ENCODE measurements around the gene CHST14. TPM values are rescaled to one million over a fixed set of nuclear protein-coding genes. Genes with fewer than 3 reads are reported as not detected.

CHST14 gene
- total RNA-seq, 1 experiment from 2014 or later = 12.4 TPM

- Histone ChIP-seq H3K36me3 (no peaks in the 10 kb centered on the region), H3K27me3 (no peaks in the 10 kb centered on the region), H3K9me3 (no peaks in the 10 kb centered on the region), H3K4me3 (peak overlapping the region; percentile 64)
- DNase-seq = no peak
Measured at GRCh38 chr15:40471105-40471807, 472 bp downstream of the CHST14 start.

GRCh38 chr15:40471808-40472150 lies 995 bp downstream of the CHST14 start:
- Histone ChIP-seq H3K27me3 (no peaks in the 10 kb centered on the region), H3K9me3 (no peaks in the 10 kb centered on the region), H3K4me3 (peak overlapping the region; percentile 64), H3K36me3 (no peaks in the 10 kb centered on the region)
- DNase-seq = peak; percentile 12

GRCh38 chr15:40472171-40472727 lies 1.5 kb downstream of the CHST14 start:
- Histone ChIP-seq H3K9me3 (no peaks in the 10 kb centered on the region), H3K27me3 (no peaks in the 10 kb centered on the region), H3K36me3 (no peaks in the 10 kb centered on the region), H3K4me3 (peak overlapping the region; percentile 64)
- DNase-seq = no peak

- H3K4me3 ChIP-seq = no peak overlapping the region
- H3K9me3 ChIP-seq = no peaks in the 10 kb centered on the region
- DNase-seq = no peak
- H3K36me3 ChIP-seq = no peaks in the 10 kb centered on the region
- no peaks in the 10 kb centered on the region for H3K27me3 ChIP-seq
Measured at GRCh38 chr15:40474581-40474980, 3.8 kb downstream of the CHST14 start.

GRCh38 chr15:40477642-40478327 lies 7.0 kb downstream of the CHST14 start:
- no peak for DNase-seq
- Histone ChIP-seq H3K4me3 (no peak overlapping the region), H3K36me3 (no peaks in the 10 kb centered on the region), H3K27me3 (no peaks in the 10 kb centered on the region), H3K9me3 (no peaks in the 10 kb centered on the region)

- Histone ChIP-seq H3K27me3 (no peaks in the 10 kb centered on the region), H3K9me3 (no peaks in the 10 kb centered on the region), H3K4me3 (no peak overlapping the region), H3K36me3 (no peaks in the 10 kb centered on the region)
- no peak for DNase-seq
Measured at GRCh38 chr15:40479024-40479423, 8.2 kb downstream of the CHST14 start.

GRCh38 chr15:40481341-40482074 lies 10.7 kb downstream of the CHST14 start:
- H3K4me3 ChIP-seq = no peak overlapping the region
- no peaks in the 10 kb centered on the region for H3K36me3 ChIP-seq
- no peaks in the 10 kb centered on the region for H3K9me3 ChIP-seq
- no peaks in the 10 kb centered on the region for H3K27me3 ChIP-seq
- no peak for DNase-seq

GRCh38 chr15:40483919-40484318 lies 13.1 kb downstream of the CHST14 start:
- H3K27me3 ChIP-seq = no peaks in the 10 kb centered on the region
- DNase-seq = no peak
- no peak overlapping the region for H3K4me3 ChIP-seq
- H3K9me3 ChIP-seq = no peaks in the 10 kb centered on the region
- no peaks in the 10 kb centered on the region for H3K36me3 ChIP-seq

GRCh38 chr15:40486066-40486770 lies 15.4 kb downstream of the CHST14 start:
- Histone ChIP-seq H3K36me3 (no peaks in the 10 kb centered on the region), H3K9me3 (no peaks in the 10 kb centered on the region), H3K4me3 (no peak overlapping the region), H3K27me3 (no peaks in the 10 kb centered on the region)
- DNase-seq = no peak

- Histone ChIP-seq H3K36me3 (no peaks in the 10 kb centered on the region), H3K9me3 (no peaks in the 10 kb centered on the region), H3K27me3 (no peaks in the 10 kb centered on the region), H3K4me3 (no peak overlapping the region)
- DNase-seq = no peak
Measured at GRCh38 chr15:40487816-40488682, 17.3 kb downstream of the CHST14 start.

GRCh38 chr15:40489274-40490175 lies 18.7 kb downstream of the CHST14 start:
- Histone ChIP-seq H3K27me3 (no peaks in the 10 kb centered on the region), H3K36me3 (no peaks in the 10 kb centered on the region), H3K9me3 (no peaks in the 10 kb centered on the region), H3K4me3 (peak overlapping the region; percentile 33)
- DNase-seq = peak; percentile 10

GRCh38 chr15:40493089-40493840 lies 22.5 kb downstream of the CHST14 start:
- no peaks in the 10 kb centered on the region for H3K9me3 ChIP-seq
- no peaks in the 10 kb centered on the region for H3K27me3 ChIP-seq
- no peak overlapping the region for H3K4me3 ChIP-seq
- H3K36me3 ChIP-seq = no peaks in the 10 kb centered on the region
- no peak for DNase-seq

GRCh38 chr15:40495516-40495915 lies 24.7 kb downstream of the CHST14 start:
- Histone ChIP-seq H3K9me3 (no peaks in the 10 kb centered on the region), H3K36me3 (no peaks in the 10 kb centered on the region), H3K4me3 (no peak overlapping the region), H3K27me3 (no peaks in the 10 kb centered on the region)
- DNase-seq = no peak

GRCh38 chr15:40498418-40498817 lies 27.6 kb downstream of the CHST14 start:
- H3K36me3 ChIP-seq = no peaks in the 10 kb centered on the region
- no peak overlapping the region for H3K4me3 ChIP-seq
- DNase-seq = peak; percentile 64
- no peaks in the 10 kb centered on the region for H3K9me3 ChIP-seq
- no peaks in the 10 kb centered on the region for H3K27me3 ChIP-seq

Measured in MG63 (cell line).